Activated CD4-positive, CD25-positive, alpha-beta regulatory T cell treated with anti-CD3 and anti-CD28 coated beads, Interleukin-2, amount 50 U/mL, for 24 hours (primary cell): ENCODE results near the gene THBD.

Experiments
- ATAC-seq, 2 donors: fragments of 150-1000 bp; cut with Tn5 transposase; one replicate each; pipeline ENCODE4 v1.10.0; 2021; ENCODE audit warnings: mild to moderate bottlenecking in 1 of 2, moderate library complexity in 1 of 2

The THBD gene

DNA sequence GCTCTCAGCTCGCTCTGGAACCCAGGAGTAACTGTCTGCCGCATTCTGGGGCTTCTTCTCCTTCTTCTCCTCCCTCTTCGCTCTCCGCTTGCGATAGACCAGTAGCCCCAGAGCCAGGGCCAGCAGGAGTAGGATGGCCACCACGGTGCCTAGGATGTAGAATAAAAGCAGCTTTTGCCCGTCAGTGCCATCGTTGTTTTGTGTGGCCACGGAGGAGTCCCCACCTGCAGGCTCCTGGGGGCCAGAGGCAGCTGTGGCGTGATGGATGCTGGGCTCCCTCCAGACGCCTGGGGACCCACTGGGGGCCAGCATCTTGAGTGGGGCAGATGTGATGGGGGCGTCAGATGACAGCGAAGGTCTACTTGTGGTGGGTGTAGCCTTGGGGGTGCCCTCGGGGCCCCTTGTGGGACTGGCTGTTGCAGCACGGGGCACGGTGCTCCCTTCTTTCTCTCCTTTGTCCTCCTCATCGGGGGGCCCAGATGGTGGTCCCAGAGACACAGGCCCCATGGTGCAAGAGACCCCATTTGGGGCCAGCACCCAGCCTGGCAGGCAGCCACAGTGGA is 34.9 kb upstream of the THBD start:
- no peak for ATAC-seq

DNA sequence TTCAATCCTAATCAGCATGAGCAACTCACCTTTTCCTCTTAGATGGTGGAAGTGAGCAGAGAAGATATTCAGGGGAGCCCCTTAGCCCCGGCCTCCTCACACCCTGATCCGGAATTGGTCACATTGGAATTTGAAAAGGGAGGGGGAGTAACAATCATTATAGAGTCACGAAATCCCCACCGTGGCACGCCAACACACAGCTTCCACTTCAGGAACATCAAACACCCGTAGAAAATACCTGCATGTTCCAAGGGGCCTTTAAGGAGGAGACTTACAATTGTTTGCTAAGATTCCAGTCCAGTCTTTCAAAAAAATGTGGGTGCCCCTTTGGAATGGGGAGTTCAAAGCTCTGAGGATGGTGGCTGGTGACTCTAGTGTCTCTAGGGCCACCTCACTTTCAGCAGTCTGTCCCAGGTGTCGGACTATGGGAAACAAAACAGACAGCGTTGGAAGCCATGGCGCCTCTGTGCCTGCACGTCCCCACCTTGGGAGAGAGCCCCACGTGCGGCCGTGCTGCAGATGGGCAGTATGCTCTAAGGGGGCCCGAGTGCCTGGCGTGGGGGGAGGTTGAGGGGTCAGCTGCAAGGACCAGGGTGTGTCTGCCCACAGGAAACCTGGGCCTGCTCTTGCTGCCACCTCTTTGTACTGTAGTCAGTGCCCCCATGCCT is 34.2 kb upstream of the THBD start:
- ATAC-seq: no peak

DNA sequence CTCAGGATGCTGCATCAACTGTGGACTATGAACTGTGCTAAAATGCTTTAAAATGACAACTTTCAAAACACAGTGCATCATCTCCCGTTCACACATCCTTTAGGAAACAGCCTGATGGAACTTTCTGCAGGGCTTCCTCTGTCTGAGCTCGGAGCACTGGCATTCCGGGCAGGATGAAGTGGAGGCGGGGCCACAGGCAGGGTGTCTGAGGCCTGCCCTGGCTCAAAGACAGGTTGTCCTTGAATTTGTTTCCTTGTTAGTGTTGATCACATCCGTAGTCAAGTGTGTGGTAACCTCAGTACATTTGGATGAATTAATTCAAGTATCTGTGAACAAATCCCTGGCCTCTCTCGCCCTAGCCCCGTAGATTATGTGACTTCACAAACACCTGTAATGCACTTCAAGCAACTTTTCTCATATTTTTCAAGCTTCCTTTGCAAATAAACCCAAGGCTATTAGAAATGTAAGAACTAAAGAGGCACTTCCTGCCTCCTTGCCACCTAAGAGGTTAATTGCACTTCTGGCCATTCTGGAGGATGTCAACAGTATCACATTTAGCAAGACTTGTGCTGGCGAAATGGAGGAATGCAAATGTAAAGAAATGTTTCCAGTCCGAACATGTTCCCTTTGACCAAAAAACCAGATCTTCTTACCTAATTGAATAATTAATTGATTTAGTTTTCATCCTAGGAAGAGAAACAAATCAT is 33.5 kb upstream of the THBD start:
- no peak for ATAC-seq

DNA sequence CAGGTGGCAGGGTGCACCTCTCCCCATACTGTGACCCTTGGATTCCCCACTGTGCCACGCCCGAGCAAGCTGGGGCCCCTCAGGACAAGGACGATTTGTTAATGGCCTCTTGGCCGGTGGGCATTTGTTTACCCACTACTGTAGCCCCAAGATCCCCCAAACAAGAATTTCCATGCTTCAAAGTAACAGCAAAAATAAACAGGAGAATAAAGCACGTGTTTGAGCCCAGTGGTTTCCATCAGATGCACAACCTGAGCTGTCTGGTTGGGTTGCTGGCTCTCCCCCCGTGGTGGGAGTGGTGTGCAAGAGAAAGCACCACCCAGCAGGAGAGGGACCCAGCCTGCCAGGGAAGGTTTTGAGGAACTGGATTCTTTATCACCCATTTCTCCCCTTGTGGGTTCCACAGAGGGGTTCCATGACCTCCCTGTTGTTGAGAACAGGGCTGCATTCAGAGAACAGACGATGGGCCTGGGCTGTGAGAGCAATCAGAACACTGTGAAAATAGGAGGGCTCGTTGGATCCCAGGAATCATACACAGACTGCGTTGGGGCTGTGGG is 31.9 kb upstream of the THBD start:
- no peak for ATAC-seq

DNA sequence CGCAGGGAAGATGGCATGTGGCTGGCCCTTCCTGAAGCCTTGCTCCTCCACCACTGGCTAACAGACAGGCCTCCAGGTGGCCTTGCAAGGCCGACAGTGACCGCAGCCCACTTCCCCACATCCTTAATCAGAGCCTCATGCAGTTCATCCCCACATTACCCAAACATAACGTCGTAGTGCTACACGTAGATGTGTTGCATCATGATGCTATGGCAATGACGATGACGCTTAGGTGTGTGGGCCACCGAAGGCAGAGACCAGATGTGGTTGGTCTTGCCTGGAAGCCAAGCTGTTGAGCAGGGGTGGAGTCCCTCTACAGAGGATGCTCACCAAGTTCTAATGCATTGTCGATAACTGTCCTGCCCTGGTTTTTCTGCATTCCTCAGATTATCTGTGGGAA is 31.0 kb upstream of the THBD start:
- no peak for ATAC-seq

DNA sequence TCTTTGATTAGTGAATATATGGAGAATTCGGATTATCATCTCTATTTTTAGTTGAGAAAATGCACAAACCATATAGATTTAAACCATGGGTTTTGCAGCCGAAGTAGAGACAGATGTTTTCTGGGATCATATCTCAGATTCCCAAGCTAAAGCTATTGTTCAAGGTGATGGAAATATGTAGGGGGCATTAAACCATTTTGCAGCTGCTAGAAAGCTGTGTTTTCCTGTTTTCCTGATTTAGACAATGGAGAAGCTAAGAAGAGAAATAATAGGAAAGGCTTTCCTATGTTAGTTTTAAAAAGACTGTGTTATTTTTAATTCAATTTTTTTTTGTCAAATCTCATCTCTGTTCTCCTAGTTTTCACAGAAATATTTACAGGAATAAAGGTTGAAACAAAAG is 30.5 kb upstream of the THBD start:
- ATAC-seq: no peak

DNA sequence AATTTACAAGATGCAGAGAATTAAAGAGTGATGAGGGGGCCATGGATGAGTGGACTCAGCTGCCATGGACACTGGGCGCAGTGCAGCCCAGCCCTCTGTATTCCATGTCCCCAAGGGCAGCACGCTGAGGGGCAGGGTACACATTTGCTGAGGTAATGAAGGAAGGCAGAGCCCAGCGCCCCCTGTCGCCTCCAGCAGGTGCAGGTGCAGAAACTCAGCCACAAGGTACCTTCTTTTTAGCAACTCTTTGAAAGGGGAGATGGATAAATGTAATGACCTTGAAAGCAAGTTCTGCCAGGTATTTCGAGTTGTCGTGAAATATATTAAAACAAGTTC is 29.5 kb upstream of the THBD start:
- ATAC-seq: no peak

DNA sequence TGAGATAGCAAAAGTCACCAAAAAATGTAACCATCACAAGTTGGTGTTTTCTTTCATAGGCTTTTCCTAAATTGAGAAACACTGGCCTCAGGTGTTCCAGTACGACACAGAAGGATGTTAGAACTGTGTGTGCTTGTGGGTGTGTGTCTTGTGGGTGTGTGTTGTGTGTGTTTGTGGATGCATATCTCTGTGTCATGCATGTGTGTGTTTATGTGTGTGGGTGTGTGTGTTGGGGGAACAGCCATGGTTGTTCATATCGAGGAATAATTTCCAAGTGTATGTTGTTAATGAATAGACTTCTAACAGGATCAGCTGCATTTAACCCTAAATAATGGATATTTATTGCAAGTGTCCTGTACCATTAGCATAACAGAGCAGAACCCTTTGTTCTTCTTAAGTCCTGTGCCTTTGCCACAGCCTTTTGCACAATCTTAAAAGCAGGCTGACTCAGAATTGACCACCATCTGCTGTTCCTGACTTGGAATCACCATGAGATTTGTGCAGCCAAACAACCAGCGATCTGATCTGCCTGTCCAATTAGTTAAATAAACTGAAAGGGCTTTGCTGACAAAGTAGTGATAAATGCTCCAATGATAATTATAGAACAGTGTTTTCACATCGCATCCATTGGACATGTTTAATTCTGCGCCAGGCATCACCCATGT is 29.0 kb upstream of the THBD start:
- ATAC-seq: no peak

DNA sequence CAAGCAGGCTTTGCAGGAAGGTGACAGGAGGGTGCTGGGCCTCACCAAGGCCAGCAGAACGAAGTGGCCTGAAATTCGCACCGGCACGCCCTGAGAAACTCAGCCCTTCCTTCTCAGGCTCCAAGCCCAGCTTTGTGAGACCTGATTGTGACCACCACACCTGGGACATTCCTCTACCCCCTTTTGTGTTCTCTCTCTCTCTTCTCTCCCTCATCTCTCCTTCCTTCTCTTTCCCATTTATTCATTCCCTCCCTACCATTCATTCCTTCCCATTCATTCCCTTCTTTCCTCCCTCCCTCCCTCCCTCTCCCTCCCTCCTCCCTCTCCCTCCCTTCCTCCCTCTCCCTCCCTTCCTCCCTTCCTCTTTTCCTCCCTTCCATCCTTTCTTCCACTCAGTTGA is 27.8 kb upstream of the THBD start:
- no peak for ATAC-seq

DNA sequence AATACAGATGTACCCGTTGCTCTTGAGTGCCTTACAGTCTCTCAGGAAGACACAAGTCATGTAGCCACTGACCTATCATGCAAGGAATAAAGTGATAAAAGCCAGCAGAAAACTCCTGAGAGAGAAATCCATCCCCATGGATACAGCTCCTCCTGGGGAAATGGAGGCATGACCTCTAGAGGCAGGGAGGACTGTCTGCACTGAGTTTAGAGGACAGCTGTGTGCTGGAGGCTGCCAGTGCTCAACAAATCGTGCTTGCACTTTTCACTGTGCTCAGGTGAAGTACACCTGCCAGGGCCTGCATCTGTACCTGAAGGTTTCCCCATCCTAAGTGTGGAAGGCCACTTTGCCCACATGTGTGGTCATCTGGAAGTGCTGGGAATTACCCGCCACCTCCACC is 24.6 kb upstream of the THBD start:
- no peak for ATAC-seq

DNA sequence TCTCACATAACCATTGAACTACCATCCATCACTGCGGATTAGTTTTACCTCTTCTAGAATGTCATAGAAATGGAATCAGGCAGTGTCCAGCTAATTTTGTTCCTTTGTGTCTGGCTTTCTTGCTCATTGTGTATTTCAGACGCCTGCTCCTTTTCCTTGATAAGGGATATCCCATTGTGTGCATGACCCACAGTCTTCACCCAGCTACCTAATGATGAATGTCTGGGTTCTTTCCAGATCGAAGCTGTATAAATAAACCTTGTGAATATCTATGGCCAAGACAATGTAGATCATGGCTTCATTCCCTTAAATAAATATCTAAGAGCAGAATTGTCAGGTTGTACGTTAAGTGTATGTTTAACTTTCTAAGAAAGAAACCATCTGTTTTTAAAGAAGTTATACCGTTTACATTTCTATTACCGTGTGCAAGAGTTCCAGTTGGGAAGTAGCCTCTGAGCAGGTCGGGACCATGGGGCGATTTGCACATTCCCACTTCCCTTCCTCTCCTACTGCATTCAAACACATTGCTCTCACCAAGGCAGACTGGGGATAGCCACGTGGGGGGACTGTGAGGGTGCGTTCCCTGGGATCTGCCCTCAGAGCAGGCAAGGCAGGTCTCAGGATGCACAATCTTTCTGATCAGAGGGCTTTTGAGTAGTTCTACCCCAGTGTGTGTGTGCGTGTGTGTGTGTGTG is 23.6 kb upstream of the THBD start:
- ATAC-seq: no peak

DNA sequence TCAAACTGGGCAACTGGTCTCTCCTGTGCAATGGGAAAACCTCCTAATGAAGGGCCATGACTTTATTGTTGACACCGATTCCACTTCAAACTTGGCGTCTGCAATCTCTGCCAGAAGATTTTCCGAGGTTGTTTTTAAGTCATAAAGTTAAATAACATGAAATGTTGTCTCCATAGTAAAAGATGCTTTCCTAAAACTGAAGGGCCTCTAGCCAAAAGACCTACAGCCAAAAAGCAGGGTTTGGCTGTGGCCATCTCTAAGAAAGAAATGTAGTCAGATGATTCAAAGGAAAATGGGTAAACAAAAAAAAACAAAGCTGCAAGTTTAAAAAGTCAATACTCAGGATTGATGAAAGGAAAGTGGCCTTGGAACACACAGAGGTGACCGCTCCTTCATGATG is 22.5 kb upstream of the THBD start:
- ATAC-seq: no peak

DNA sequence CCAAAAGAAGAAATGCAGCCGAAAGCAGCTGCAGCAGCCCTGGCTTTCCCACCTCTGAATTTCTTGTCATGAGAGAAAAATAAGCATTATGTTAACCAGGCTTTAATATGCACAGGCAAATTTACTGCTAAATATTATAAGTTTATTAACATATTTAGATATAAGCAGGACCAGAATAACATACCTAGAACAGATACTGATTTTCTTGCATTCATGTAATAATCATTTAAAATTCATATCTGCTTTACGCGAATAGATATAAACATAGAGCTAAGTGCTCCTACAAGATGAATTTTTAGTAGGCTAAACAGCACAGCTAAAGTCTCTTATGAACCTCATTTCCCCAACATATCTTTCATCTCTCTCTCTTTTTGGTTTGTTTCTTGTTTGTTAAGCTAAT is 21.9 kb upstream of the THBD start:
- ATAC-seq: no peak

DNA sequence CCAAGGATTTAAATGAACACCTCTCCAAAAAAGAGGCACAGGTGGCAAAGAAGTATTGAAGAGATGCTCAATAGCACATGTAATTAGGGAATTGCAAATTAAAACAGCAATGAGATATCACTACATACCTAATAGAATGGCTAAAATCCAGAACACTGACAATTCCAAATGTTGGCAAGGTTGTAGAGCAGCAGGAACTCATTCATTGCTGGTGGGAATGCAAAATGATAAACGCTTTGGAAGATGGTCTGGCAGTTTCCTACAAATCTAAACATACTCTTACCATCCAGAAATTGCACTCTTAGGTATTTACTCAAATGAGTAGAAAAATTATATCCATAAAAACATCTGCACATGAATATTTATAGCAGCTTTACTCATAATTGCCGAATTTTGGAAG is 19.6 kb upstream of the THBD start:
- no peak for ATAC-seq

DNA sequence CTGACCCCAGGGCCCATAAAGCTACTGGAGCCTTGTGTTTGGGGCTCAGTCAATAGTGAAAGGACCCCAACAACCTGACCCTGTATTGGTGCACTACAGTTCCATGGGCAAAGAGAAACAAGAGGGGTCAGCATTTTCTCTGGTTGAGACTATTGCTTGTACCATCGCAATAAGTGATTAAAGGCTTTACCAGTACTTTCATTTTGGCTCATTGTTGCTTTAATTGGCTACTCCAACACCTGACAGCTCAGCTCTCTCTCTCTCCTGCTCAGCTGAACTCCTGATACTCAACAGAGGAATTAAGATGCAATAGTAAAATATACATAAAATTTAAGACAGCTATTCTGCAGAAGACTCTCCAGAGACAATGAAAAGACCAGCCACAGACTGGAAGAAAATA is 18.8 kb upstream of the THBD start:
- ATAC-seq: no peak

DNA sequence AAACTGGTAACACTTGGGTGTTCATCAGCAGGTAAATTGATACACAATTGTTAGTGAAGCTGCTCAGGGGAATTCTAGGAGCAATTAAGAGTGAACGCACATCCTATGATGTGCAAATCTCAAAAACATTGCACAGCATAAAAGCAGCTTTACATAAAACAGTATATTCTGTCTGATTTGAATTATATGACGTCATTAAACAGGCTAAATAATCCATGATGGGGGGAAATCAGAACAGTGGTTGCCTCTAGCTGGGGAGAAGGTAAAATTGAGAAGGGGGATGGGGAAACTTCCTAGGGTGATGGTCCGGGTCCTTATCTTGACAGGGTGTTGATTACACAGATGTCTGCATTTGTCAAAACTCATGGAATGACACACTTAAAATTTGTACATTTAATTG is 17.3 kb upstream of the THBD start:
- no peak for ATAC-seq

DNA sequence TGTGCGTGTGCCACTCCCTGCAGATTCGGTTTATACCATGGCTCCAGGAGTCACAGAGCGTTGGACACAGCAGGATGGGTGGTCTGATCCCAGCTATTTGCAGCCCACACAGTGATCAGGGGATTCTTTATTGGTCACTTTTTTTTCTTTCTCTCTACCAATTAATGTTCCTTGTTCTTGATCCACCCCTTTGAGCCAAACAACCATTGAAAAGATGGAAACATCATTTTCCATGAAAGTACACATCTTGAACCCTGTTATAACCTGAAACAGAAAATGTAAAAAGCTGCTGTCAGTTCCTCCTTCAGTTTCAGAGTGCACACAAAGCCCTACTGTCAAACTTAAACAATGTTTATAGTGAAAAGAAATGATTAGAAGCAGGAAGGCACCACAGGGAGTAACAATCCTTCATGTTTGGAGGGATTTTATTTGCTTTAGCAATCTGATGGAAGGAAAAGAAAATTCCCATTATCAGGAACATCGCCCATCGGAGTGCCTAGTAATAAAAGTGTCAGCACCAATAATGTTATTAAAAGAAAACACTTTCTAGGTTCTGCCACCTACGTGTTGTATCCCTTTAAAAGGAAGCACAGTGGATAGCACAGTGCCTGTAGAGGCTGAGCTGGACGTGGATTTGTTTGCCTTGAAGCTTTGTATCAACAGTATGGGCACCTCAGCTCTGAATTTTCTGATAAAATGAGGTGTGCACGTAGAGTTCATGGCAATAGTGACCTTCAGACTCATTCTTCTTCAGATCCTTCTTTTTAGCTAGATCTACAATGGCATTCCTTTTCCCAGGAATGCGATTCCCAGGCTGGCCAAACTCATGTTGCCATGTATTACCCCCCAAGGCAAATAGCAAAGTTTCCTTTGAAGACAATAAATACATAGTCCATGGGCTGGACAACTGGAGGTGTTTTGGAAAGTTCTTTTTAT is 16.1 kb upstream of the THBD start:
- no peak for ATAC-seq

DNA sequence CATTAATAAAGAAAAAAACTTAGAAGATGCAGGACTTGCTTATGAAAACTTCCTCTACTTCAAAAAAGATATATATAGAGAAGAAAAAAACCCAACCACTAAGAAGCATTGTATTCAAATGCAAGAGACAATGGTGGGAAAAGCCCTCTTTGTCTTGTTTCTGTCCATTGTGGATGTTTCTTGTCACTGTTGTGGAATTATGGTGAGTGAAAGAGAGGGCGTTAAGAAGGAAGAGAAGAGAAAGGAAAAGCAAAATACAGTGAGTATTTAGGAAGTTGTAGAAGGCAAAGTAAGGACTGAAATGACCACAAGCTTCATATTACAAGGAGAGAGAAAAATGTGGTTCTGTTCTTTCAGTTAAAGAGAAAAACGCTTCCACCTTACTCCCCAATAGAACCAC is 14.1 kb upstream of the THBD start:
- ATAC-seq: no peak

DNA sequence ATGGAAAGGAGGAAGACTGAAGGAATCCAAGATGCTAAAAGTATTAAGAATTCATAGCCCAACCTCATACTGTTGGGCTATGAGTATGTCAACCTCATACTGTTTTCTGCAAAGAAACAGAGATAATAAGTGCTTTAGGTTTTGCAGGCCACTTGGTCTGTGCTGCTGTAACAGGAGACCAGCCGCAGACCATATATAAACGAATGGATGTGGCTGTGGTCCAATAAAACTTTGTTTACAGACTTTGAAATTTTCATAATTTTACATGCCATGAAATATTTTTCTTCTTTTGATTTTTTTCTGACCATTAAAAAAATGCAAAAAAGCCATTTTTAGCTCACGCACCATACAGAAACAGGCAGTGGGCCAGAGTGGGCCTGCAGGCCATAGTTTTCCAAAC is 13.7 kb upstream of the THBD start:
- no peak for ATAC-seq

DNA sequence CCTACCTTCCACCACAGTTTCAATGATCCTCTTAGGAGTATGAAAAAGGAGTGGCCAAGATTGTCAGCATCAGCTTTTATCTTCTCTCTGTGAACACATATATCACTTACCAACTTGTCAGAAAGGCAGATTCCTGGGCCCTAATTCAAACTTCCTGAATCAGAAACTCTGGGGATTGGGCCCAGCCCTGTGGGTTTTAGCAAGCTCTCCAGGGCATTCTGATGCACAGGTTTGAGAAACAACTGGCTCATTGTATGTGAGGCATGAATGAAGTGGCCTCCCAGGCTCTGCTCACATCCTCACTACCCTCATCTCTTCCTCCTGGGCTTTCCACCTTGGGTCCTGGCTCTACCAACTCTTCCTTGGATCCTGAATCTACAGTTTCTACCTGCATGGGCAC is 13.2 kb upstream of the THBD start:
- no peak for ATAC-seq

DNA sequence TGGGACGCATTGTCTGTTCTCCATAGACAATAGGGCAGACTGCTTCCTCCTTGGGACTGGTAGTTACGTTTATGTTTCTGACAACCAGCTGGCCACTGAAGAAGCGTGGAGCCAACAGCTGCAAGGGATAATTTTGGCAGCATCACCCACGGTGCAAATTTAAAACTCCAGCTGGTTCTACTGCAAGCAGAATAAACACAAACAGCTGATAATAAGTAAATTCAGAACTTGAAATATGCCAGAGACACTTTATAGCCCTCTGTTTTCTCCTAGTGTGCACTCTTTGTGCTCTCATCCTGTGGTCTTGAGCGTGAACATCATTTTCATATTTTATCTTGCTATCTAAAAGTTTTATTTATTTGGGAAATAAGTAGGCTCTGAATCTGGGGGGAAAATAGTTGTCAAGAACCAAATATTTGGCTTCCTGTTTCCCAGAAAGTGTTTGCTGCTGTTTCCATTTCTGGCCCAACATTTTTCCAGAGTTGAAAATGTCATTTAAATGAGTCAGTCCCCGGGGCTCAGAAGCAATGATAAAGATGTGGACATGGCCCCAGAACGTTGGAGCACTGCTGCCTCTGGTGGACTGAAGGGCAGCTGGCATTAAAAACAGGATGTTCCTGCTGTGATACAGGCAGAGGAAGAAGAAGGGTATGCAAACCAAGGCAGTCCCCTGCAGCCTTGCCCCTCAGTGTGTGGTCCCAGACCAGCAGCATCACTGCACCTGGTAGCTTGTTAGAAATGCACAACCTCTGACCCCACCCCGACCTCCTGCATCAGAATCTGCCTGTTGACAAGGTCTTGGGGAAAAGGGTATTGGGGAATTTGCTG is 12.5 kb upstream of the THBD start:
- no peak for ATAC-seq
